GM18498 (cell line): ENCODE measurements around the gene RPP30.
A peak's percentile ranks its signal among the peaks of the same experiment; 100 is the strongest.
"Not testable (repeated sequence)": the region's sequence is repeated elsewhere in the genome, so short reads cannot be mapped to it uniquely, and the experiment has no call there.

ENCODE experiments used
- ATAC-seq: cut with Tn5 transposase; IDR thresholded peaks from one replicate; pipeline ENCODE4 v1.9.1; 2021; ENCODE audit warnings: mild to moderate bottlenecking, moderate library complexity; ENCODE audit not compliant: unreplicated experiment

RPP30 gene

DNA sequence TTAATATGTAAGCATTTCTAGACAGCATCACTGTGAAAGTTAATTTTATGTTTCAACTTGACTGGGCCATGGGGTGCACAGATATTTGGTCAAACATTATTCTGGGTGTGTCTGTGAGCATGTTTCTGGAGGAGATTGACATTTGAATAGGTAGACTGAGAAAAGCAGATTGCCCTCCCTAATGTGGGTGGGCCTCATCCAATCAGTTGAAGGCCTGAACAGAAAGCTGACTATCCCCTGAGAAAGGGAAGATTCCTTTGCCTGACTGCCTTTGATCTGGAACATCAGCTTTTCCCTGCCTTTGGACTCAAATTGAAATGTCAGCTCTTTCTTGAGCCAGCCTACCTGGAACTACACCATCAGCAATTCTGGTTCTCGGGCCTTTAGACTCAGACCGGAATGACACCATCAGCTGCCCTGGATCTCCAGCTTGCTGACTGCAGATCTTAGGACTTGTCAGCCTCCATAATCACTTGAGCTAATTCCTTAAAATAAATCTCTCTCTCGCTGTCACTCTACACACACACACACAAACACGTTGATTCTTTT lies 5.7 kb upstream of the RPP30 start:
- ATAC-seq: no peak

DNA sequence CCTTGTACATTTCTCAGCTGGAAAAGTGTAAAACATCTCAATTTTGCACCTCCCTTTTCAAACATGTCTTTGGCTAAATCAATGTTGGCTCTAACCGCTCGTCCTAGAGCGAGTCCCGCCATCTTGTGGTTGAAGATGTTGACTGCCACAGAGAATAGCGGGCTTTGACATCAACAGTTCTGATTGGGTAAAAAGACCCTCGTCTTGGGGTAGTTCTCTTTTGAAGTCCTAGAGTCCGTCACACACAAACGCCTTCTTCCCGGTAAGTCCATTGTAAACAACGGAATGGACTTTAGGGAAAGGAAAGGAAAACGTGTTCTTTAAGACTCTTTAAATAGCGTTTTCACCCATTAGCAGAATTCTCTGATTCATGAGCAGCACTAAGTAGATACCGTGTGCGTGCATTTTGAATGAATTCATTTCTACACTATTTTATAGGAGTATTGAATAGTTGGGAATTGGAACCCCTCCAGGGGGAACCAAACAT lies 452 bp upstream of the RPP30 start:
- peak; percentile 70 for ATAC-seq

DNA sequence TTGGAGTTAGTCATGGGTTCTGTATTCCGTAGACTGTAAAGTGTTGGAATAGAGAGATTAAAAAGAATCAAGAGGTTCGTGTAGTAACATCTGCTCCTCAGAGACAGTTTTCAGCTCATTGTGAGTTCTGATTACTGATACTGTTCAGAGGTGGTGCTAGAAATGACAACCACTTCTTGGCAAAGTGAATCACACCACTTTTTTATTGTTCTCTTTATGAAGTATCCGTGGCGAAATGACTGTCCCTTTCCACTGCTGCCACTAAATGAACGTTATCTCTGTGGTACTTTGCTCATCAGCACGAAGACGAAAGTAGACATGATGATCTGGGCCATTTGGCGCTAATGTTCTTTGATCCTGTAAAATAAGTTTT lies 860 bp downstream of the RPP30 start:
- ATAC-seq: no peak

DNA sequence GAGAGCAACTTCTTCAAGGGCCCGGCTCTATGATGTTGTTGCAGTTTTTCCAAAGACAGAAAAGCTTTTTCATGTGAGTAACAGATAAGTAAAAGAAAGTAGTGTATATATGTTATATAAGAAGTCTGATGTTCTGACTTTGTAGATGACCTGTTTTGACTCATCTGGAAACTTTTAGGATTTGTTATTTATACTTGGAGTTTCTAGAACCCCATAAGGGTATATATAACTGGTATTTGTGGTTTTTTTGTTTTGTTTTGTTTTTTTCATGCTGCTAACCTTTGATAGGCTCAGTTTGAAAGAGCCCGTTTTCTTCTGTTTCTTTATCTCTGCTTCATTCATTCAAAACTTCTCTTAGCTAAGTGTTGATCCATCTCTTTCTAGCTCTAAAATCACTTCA lies 7.3 kb downstream of the RPP30 start:
- no peak for ATAC-seq

DNA sequence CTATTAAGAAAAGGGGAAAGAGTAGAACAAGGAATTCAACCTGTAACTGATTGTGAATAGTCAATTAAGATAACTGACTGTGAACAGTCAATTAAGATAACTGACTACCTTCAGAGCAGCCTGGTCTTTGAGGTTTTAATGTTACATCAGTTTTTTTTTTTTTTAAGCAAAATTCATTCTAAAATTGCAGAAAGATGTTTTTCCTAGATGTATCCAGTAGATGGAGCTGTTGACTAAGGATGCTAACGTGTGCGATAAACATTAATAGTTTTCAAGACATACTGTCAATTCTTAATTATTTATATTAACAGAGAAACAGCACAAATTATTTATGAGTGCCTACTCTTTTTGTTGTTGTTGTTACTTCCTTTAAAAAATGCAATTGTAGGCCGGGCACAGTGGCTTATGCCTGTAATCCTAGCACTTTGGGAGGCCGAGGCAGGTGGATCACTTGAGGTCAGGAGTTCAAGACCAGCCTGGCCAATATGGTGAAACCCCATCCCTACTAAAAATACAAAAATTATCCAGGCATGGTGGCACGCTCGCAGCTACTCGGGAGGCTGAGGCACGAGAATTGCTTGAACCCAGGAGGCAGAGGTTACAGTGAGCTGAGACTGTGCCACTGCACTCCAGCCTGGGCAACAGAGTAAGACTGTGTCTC lies 8.4 kb downstream of the RPP30 start:
- ATAC-seq: not testable (repeated sequence)

DNA sequence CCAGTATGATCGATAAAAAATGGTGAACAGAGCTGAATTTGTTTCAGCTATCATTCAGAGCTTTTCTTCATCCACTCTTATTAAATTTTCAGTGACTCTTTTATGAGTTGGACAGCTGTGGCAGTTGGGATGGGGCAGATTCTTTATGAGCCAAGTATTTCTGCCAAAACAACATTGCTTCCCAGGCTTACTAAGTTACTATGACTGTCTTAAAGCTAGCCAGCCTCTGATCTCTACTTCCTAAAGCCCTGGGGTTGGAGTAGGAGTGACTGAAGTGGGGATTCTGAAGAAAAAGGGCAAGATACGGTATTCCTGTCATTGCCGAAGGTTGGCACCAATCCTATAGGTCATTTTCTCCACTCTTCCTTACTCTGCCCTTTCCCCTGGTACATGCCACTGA lies 12.7 kb downstream of the RPP30 start:
- no peak for ATAC-seq

DNA sequence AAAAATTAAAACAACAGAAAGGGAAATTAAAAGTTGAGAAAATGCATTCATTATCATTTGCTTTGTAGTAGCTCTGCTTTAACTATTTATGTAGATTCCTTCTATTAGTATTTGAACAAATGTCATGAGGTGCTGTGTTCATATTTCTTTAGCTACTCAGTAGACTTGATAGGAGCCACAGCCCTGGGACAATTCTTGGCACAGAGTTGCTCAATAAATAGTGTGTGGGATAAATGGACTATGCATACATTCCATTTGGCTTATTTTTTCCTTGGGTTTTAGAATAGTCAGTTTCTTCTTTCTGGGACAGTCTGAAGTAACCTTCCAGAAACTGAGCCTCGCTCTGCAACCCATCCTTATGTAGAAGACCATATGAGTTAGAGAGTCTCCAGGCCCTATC lies 13.4 kb downstream of the RPP30 start:
- ATAC-seq: no peak

DNA sequence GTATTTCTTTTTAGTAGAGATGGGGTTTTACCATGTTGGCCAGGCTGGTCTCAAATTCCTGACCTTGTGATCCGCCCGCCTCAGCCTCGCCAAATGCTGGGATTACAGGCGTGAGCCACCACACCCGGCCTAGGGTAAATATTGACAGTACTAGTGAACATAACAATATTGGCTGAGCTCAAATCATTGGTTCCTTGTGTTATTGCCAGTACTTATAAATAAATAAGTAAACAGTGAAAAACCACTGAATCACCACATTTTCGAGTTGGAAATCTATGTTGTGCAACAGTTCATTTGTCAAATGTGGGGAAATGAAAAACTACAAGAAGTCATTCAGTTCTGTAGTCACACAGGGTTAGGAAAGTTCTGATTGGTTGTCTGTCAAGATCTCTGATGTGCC lies 15.8 kb downstream of the RPP30 start:
- ATAC-seq: no peak

DNA sequence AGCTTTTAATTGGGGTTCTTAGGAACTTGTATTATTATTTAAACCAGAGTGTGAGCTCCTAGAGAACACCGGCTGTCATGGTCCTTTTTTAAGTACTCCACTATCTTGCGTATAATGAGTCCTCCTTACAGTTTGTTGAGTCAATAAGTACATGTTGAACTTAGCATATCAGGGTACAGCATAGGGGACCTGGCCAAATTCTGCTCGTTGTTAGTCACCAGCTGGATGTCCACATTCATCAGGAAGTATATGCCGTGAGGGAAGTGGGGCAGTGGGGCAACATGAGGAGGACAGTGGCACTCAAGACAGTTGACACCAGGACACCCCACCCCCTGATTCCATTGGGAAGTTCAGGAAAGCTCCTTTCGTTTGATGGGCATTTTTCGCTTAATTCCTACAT lies 16.6 kb downstream of the RPP30 start:
- no peak for ATAC-seq

DNA sequence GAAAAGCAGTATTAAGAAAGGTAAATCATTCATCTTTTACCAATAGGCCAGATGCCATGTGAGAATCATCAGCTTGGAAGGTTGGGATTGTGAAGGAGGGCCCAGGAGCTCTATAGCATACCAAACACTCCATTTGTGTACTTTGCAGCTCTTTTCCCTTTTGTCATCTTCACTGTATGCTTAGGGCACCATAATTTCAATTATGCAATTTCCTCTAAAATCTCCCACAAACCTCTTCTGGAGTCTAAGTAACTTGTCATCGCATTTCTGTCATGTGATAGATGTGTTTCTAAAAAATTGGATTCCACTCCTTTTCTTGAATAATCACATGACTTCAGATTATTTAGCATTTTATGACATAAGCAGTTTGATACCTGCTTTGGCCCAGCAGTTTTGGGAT lies 17.9 kb downstream of the RPP30 start:
- ATAC-seq: no peak

DNA sequence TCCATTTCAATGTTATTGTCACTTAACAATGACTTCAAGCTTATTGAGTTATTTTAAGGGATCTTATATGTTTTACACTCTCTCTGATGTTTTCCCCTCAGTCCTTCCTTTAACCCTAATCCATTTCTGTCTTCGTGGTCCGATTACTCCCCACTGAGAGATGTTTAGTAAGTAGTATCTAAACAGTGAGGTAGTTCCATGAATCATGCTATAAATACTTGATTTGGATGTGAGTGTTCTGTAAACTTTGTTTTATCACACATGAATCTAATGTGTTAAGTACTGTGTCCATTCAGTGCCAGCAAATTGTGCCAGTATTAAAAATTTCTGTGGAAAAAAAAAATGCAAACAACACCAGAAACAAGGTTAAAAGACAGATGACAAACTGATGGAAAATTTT lies 18.6 kb downstream of the RPP30 start:
- no peak for ATAC-seq

DNA sequence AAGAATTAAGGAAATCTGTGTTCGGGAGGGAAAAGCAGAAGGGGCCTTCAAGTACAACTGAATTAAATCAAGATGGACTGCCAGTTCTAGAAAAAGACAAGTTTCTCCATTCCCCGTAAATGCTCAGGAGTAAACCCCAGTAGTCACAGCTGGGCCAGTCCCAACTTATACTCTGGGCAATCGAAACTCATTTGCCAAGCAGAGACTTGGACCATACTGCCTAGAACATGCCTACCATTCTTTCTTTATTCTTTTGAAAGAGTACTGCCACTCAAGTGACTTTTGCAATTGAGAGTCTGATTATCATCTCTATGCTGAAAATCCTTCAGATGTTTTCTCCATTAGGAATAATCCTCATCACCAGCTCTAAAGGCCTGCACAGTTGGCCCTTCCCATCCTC lies 21.4 kb downstream of the RPP30 start:
- no peak for ATAC-seq

DNA sequence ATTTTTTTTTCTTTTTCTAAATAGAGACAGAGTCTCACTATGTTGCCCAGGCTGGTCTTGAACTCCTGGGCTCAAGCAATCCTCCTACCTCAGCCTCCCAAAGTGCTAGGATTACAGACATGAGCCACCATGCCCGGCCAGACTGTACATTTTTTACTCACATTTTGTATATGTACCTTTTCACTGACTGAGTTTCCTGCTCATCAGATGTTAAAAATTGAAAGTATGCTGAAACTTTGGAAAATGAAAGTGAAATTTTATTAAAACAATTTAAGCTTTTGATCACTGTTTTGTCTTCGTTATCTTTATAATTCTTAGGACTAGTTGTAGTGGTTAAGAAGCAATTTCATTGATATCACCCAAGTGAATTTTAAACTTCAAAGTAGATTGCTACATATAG lies 25.1 kb downstream of the RPP30 start:
- ATAC-seq: not testable (repeated sequence)

DNA sequence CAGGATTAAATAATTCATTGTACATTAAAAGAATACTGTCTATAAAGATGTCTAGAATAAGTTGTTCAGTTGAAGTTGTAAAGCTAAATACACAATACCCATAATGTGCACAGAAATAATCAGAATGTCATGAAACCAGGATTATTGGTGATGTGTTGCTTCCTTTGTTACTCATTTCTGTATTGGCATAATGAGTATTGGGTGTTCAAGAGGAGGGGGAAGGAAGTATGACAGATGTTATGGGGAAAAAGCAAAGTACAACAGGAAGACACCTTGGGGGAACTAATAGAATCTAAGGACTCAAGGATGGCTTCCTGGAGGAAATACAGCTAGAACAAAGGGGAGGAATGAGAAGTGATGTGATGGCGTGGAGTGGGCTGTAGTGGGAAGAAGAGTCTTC lies 34.2 kb downstream of the RPP30 start:
- ATAC-seq: no peak

DNA sequence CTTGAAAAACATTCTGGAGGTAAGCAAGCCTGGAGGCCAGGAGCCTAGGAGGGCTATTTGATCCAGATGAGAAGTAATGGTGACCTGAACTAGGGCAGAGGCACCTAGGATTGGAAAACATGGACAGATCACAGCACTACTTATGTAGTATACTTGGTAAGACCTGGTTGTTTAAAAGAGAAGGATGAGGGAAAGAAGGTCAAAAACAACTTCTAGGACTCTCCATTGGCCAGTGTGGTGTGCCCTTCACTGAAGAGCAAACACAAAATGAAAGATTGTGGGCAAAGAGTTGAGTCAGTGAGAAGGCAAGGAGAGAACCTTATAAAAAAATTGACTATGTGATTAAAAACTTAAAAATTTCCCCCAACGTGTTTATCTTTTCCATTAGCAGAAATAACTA lies 34.8 kb downstream of the RPP30 start:
- ATAC-seq: no peak

DNA sequence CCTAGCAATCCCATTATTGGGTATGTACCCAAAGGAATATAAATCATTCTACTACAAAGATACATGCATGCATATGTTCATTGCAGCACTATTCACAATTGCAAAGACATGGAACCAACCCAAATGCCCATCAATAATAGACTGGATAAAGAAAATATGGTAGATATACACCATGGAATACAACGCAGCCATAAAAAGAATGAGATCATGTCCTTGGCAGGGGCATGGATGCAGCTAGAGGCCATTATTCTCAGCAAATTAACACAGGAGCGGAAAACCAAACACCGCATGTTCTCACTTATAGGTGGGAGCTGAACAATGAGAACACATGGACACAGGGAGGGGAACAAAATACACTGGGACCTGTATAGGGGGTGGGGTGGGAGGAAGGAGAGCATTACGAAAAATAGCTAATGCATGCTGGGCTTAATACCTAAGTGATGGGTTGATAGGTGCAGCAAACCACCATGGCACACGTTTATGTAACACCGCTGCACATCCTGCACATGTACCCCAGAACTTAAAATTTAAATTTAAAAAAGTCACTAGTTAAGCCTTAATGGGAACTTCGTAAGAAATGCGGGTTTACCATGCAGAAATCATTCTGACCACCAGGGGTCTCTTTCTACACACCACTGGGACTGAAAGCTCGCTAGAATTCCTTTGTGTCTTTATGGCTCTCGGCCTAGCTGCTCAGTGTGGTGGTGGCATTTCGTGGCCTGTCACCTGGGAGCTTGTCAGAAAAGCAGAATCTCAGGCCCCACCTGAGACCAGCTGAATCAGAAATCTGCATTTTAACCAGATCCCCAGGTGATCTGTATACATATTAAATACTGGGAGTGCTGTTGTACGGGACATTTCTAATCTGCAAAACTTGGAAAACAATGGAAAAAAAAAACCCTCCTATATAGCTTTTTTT lies 39.6 kb downstream of the RPP30 start:
- peak; percentile 86 for ATAC-seq

DNA sequence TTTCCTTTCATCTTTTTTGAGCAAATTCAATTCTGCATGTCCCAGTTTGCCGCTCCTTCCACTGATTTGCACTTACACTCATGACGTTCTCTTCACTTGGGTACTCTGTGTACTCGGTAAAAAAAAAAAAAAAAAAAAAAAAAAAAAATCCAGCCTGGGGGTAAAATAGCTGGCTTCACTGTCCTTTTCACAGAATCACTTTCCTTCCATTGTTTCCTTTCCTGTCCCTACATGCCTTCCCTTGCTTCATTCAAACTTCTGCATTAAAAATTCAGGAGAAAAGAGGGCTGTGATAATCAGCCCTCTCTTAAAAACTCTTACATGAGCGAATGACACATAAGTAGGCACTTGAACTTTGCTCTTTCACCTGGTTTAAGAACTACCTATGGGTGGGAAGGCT lies 40.4 kb downstream of the RPP30 start:
- ATAC-seq: no peak

DNA sequence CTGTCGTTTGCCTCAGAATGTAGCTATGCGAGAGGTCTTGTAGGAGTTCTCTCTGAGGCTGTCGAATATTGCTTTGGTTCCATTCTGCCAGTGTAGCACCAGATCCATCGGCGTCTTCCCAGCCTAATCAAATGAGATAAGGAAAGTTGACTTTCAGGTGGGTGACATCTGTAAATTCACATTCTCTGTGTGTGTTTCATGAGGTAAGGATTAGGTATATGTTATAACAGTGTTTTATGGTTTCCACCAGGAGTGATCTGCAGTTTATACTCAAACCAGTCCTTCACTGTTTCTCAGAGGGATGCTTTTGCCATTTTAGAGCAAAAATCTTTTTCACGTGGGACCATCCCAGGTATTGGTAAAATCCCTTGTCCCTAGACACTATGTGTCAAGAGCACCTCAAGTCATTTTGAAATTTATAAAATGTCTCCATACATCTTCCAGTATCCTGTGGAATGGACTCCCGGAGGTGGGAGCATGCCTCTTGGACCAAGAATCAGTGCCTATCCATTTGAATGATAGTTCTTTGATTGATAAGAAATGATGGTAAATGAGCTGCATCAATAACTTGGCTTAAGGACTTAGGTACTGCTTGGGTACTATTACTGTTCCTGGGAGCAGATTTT lies 41.2 kb downstream of the RPP30 start:
- ATAC-seq: no peak

DNA sequence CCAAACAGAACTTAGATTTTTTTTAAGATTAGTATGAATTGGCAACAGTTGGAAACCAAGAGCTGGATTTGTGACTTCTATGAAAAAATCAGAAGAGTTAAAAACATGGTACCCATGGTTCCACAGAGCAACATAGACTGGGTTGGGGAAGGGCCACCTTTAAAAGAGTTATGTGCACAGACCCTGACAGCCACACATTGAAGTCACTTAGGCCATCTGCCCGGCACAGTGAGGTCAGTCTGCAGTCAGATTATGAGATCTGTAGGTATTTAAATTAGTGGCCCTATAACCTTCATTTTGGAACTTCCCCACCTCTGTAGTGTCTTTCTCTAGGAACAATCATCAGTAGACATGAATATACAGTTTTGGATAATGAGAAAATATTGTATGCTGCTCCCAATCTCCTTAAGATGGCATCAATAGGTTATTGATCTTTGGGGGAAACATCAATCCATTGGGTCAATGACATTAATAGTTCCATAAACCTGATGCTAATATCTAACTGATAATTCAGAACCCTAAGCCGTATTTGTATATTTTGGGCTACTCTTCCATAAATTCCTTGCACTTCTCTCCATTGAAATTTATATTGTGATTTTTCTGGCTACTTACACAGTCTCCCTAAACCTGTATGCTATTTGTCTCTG lies 42.1 kb downstream of the RPP30 start:
- ATAC-seq: no peak

DNA sequence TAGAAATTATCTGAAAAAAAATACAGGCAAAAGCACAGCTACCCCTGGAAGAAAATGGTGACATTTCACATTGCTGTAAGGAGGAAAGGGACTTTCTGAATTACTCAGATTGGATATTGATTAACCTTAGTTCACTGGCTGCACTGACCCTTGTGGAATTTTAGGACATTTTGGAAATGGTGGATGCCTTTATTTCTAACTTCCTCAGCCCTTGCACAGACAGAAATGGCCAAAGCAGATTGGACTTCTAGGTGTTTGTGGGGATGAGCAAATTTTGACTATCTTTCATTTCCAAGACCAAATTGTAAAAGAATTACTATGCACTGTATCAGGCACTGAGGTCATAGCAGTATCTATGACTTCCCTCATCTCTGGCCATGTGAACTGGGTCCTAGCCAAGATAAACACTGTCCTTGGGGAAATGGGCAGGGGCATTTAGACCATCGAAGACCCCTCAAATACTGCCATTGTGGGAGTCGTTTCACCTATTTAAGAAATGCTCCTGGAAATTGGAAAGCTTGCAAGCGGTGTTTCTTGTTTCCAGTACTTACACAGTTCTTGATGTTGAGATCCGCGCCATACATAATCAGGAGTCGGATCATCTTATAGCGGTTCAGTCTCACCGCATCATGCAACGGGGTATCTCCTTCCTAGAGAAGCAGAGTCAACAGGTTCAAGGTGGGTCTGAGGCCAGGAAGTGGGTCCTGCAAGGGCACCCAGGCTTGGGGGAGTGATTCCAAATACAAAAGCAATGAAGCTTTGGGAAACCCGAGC lies 43.4 kb downstream of the RPP30 start:
- ATAC-seq: no peak

DNA sequence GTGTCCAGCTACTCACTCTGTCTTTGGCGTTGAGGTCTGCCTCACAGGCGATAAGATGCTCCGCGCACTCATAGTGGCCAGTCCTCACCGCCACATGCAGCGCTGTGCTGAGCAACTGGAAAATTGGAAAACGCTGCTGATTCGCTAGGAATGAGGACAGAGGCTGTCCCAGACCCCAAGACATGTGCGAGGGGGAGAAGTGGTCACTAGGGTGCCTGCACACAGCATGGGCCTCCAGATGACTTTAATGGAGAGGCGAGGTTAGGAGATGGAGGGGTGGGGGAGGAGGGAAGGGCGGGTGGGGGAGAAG lies 43.9 kb downstream of the RPP30 start:
- no peak for ATAC-seq
